Measurements from ENCODE around the gene SLX4IP. TPM values are rescaled to one million over a fixed set of nuclear protein-coding genes. Genes with fewer than 3 reads are reported as not detected.
"Not testable (repeated sequence)": the region's sequence is repeated elsewhere in the genome, so short reads cannot be mapped to it uniquely, and the experiment has no call there.

The SLX4IP gene
- total and polyA plus RNA-seq, 2 donors (not counting 1 experiment from before 2014, with no cell fraction given), result 2.0 to 8.1 TPM

GRCh38 chr20:10390709-10391108, 44.4 kb upstream of the SLX4IP start:
- Histone ChIP-seq H3K4me2 (replicated peaks; ENCODE audit: low read depth, low read length, poor library complexity, severe bottlenecking) (no peak overlapping the region), H3K9ac (ENCODE audit: low read length) (no peak overlapping the region), H3K4me1 (ENCODE audit: control insufficient read depth in 2 of 2, insufficient read depth in 2 of 2, low read length in 2 of 2) (no peaks in the 10 kb centered on the region), H3K27me3 (replicated peaks in 1 of 4; ENCODE audit: control extremely low read depth in 1 of 4, control insufficient read depth in 3 of 4, insufficient read depth in 4 of 4, low read length in 3 of 4) (no peaks in the 10 kb centered on the region), H3K9me3 (ENCODE audit: control extremely low read depth in 1 of 3, control insufficient read depth in 2 of 3, insufficient read depth in 1 of 3, low read length in 2 of 3) (no peaks in the 10 kb centered on the region), H3K4me3 (ENCODE audit: control extremely low read depth in 1 of 5, extremely low read depth in 1 of 5, insufficient read depth in 1 of 5, low read depth in 2 of 5, low read length in 4 of 5) (no peak overlapping the region), H3K27ac (ENCODE audit: low read length in 2 of 2) (no peak overlapping the region), H3K79me2 (ENCODE audit: control insufficient read depth, insufficient read depth, low read length) (no peaks in the 10 kb centered on the region), H4K20me1 (ENCODE audit: control insufficient read depth, insufficient read depth, low read length, poor library complexity, severe bottlenecking) (no peaks in the 10 kb centered on the region), H2AFZ (ENCODE audit: insufficient read depth, low read depth, low read length, poor library complexity, severe bottlenecking) (no peak overlapping the region), H3K36me3 (replicated peaks in 1 of 2; ENCODE audit: control extremely low read depth in 1 of 2, control insufficient read depth in 1 of 2, extremely low read depth in 1 of 2, insufficient read depth in 2 of 2, low read length in 1 of 2) (no peaks in the 10 kb centered on the region)
- Mint-ChIP-seq H3K27me3 (no peaks in the 10 kb centered on the region), H3K9me3 (ENCODE audit: insufficient read depth) (no peaks in the 10 kb centered on the region), H3K27ac (no peak overlapping the region), H3K4me1 (no peaks in the 10 kb centered on the region), H3K4me3 (no peak overlapping the region)
- ATAC-seq (ENCODE audit: low read depth), result no peak
- ChIA-PET CTCF (no interaction called here), POLR2A (no interaction called here)
- intact Hi-C loops (cut with micrococcal nuclease), result no loop called here
- TF ChIP-seq CTCF (IDR thresholded peaks at IDR 0.05) (no peak), EZH2 (IDR thresholded peaks at IDR 0.05; ENCODE audit: borderline replicate concordance, insufficient read depth, low read depth, low read length, poor library complexity, severe bottlenecking) (no peak)
- WGBS (ENCODE audit: insufficient coverage), result 100% methylated on average over 1 of the region's 2 CpGs
- DNase-seq, result no peak

GRCh38 chr20:10394752-10395151, 40.4 kb upstream of the SLX4IP start:
- H3K36me3 ChIP-seq (replicated peaks in 1 of 2; ENCODE audit: control extremely low read depth in 1 of 2, control insufficient read depth in 1 of 2, extremely low read depth in 1 of 2, insufficient read depth in 2 of 2, low read length in 1 of 2); H3K27ac ChIP-seq (ENCODE audit: low read length in 2 of 2); H3K27ac Mint-ChIP-seq; H3K27me3 Mint-ChIP-seq; CTCF ChIA-PET; H3K4me1 ChIP-seq (ENCODE audit: control insufficient read depth in 2 of 2, insufficient read depth in 2 of 2, low read length in 2 of 2); H3K4me3 Mint-ChIP-seq; H3K79me2 ChIP-seq (ENCODE audit: control insufficient read depth, insufficient read depth, low read length); H3K4me3 ChIP-seq (ENCODE audit: control extremely low read depth in 1 of 5, extremely low read depth in 1 of 5, insufficient read depth in 1 of 5, low read depth in 2 of 5, low read length in 4 of 5); H3K27me3 ChIP-seq (replicated peaks in 1 of 4; ENCODE audit: control extremely low read depth in 1 of 4, control insufficient read depth in 3 of 4, insufficient read depth in 4 of 4, low read length in 3 of 4); H3K9ac ChIP-seq (ENCODE audit: low read length); H3K9me3 ChIP-seq (ENCODE audit: control extremely low read depth in 1 of 3, control insufficient read depth in 2 of 3, insufficient read depth in 1 of 3, low read length in 2 of 3); H2AFZ ChIP-seq (ENCODE audit: insufficient read depth, low read depth, low read length, poor library complexity, severe bottlenecking); POLR2A ChIA-PET; ATAC-seq (ENCODE audit: low read depth); DNase-seq; H3K4me2 ChIP-seq (replicated peaks; ENCODE audit: low read depth, low read length, poor library complexity, severe bottlenecking); H3K4me1 Mint-ChIP-seq; H4K20me1 ChIP-seq (ENCODE audit: control insufficient read depth, insufficient read depth, low read length, poor library complexity, severe bottlenecking); H3K9me3 Mint-ChIP-seq (ENCODE audit: insufficient read depth); intact Hi-C loops (cut with micrococcal nuclease): not testable (repeated sequence)
- WGBS (ENCODE audit: insufficient coverage), result 92% methylated on average over 13 of the region's 32 CpGs

Data from B cell (primary cell).